H9 (cell line): ENCODE measurements around the gene MATK. TPM values are rescaled to one million over a fixed set of nuclear protein-coding genes. Genes with fewer than 3 reads are reported as not detected.

ENCODE experiments used
- DNase-seq: peaks from one replicate; pipeline ENCODE4 v3.0.0-alpha.2; 2017
- H2AFZ ChIP-seq: one replicate; pipeline ENCODE4 v1.6.1; 2013; ENCODE audit warnings: mild to moderate bottlenecking, low read length, control low read depth, moderate library complexity
- H2AK5ac ChIP-seq: 2 replicates; pipeline ENCODE4 v1.6.1; 2013; ENCODE audit warnings: low read length, control low read depth, mixed read lengths; ENCODE audit not compliant: insufficient read length
- H2BK120ac ChIP-seq: one replicate; pipeline ENCODE4 v1.6.1; 2013; ENCODE audit warnings: low read depth, mild to moderate bottlenecking, low read length, control low read depth, inconsistent platforms; ENCODE audit not compliant: poor library complexity, severe bottlenecking
- H2BK12ac ChIP-seq: 2 replicates; pipeline ENCODE4 v1.6.1; 2013; ENCODE audit warnings: low read length, control low read depth, mixed read lengths, low read depth; ENCODE audit not compliant: insufficient read length
- H2BK15ac ChIP-seq: 2 replicates; pipeline ENCODE4 v1.6.1; 2013; ENCODE audit warnings: low read depth, low read length, control low read depth
- H2BK20ac ChIP-seq: one replicate; pipeline ENCODE4 v1.6.1; 2013; ENCODE audit warnings: low read depth, mild to moderate bottlenecking, low read length, control low read depth, inconsistent platforms; ENCODE audit not compliant: poor library complexity, severe bottlenecking
- H2BK5ac ChIP-seq: 2 replicates; pipeline ENCODE4 v1.6.1; 2013; ENCODE audit warnings: low read length, control low read depth, mixed read lengths; ENCODE audit not compliant: insufficient read length
- H3K14ac ChIP-seq: 2 replicates; pipeline ENCODE4 v1.6.1; 2013; ENCODE audit warnings: low read length, control low read depth; ENCODE audit not compliant: insufficient read depth
- H3K18ac ChIP-seq: 2 replicates; pipeline ENCODE4 v1.6.1; 2013; ENCODE audit warnings: low read depth, mild to moderate bottlenecking, mixed read lengths, low read length, control low read depth; ENCODE audit not compliant: insufficient read length
- H3K23ac ChIP-seq: 2 replicates; pipeline ENCODE4 v1.6.1; 2013; ENCODE audit warnings: low read length, control low read depth, mixed read lengths, low read depth; ENCODE audit not compliant: insufficient read length
- H3K23me2 ChIP-seq: 2 replicates; pipeline ENCODE4 v1.6.1; 2013; ENCODE audit warnings: low read depth, mild to moderate bottlenecking, mixed read lengths, low read length, control low read depth; ENCODE audit not compliant: insufficient read length, poor library complexity, severe bottlenecking
- H3K27ac ChIP-seq: 2 replicates; pipeline ENCODE4 v1.5.1; 2013; ENCODE audit warnings: low read length, control low read depth, mixed read lengths, low read depth; ENCODE audit not compliant: insufficient read length
- H3K27me3 ChIP-seq: 2 replicates; pipeline ENCODE4 v1.6.1; 2013; ENCODE audit warnings: low read length, control low read depth, inconsistent platforms; ENCODE audit not compliant: insufficient read depth
- H3K4ac ChIP-seq: 2 replicates; pipeline ENCODE4 v1.6.1; 2013; ENCODE audit warnings: low read depth, mild to moderate bottlenecking, control low read depth, inconsistent platforms, low read length, moderate library complexity
- H3K4me1 ChIP-seq: 2 replicates; pipeline ENCODE4 v1.6.1; 2013; ENCODE audit warnings: low read length, control low read depth, inconsistent platforms; ENCODE audit not compliant: insufficient read depth
- H3K4me2 ChIP-seq: 2 replicates; pipeline ENCODE4 v1.6.1; 2013; ENCODE audit warnings: low read length, control low read depth, mixed read lengths; ENCODE audit not compliant: insufficient read length, insufficient read depth
- H3K56ac ChIP-seq: 2 replicates; pipeline ENCODE4 v1.6.1; 2013; ENCODE audit warnings: low read depth, mild to moderate bottlenecking, mixed read lengths, low read length, control low read depth; ENCODE audit not compliant: insufficient read length
- H3K79me1 ChIP-seq: 2 replicates; pipeline ENCODE4 v1.6.1; 2013; ENCODE audit warnings: low read depth, mild to moderate bottlenecking, moderate library complexity, low read length, control low read depth, inconsistent platforms; ENCODE audit not compliant: insufficient read depth, poor library complexity, severe bottlenecking
- H3K79me2 ChIP-seq: 2 replicates; pipeline ENCODE4 v1.6.1; 2013; ENCODE audit warnings: low read length, control low read depth, inconsistent platforms; ENCODE audit not compliant: insufficient read depth
- H3K9ac ChIP-seq: 2 replicates; pipeline ENCODE4 v1.6.1; 2013; ENCODE audit warnings: low read length, control low read depth, mixed read lengths; ENCODE audit not compliant: insufficient read length; ENCODE audit errors: extremely low read depth
- H3K9me3 ChIP-seq: one replicate; pipeline ENCODE4 v1.6.1; 2013; ENCODE audit warnings: low read depth, low read length, inconsistent platforms; ENCODE audit not compliant: control insufficient read depth
- H3T11ph ChIP-seq: one replicate; pipeline ENCODE4 v1.6.1; 2013; ENCODE audit warnings: mild to moderate bottlenecking, low read length, control low read depth, inconsistent platforms
- H4K20me1 ChIP-seq: one replicate; pipeline ENCODE4 v1.6.1; 2013; ENCODE audit not compliant: control insufficient read depth, insufficient read length, insufficient read depth
- H4K5ac ChIP-seq: 2 replicates; pipeline ENCODE4 v1.6.1; 2013; ENCODE audit warnings: low read depth, mild to moderate bottlenecking, mixed read lengths, low read length, control low read depth; ENCODE audit not compliant: insufficient read length
- H4K8ac ChIP-seq: replicated peaks from 2 replicates; pipeline ENCODE4 v1.6.1; 2013; ENCODE audit warnings: low read length, control low read depth, mixed read lengths, low read depth; ENCODE audit not compliant: insufficient read length
- H4K91ac ChIP-seq: 2 replicates; pipeline ENCODE4 v1.6.1; 2013; ENCODE audit warnings: low read depth, mild to moderate bottlenecking, moderate library complexity, mixed read lengths, low read length, control low read depth; ENCODE audit not compliant: insufficient read length
- H3K27ac Mint-ChIP-seq, 3 experiments: 2 replicates in 2 of 3; 3 replicates in 1 of 3; pipeline ENCODE4 v1.8.0; 2020 to 2021; ENCODE audit warnings: mixed read lengths in 3 of 3, mild to moderate bottlenecking in 1 of 3, moderate library complexity in 1 of 3
- H3K27me3 Mint-ChIP-seq: 2 replicates; pipeline ENCODE4 v1.8.0; 2021; ENCODE audit warnings: low read depth, mild to moderate bottlenecking, moderate library complexity, mixed read lengths
- H3K36me3 Mint-ChIP-seq, 3 experiments: 2 replicates in 2 of 3; 3 replicates in 1 of 3; pipeline ENCODE4 v1.8.0; 2020 to 2021; ENCODE audit warnings: low read depth in 3 of 3, mixed read lengths in 3 of 3; ENCODE audit not compliant: insufficient read depth in 1 of 3
- H3K4me1 Mint-ChIP-seq, 2 experiments: 2 replicates each; pipeline ENCODE4 v1.8.0; 2020; ENCODE audit warnings: mixed read lengths in 2 of 2
- H3K4me3 Mint-ChIP-seq, 2 experiments: 2 replicates in 1 of 2; 3 replicates in 1 of 2; pipeline ENCODE4 v1.8.0; 2020 to 2021; ENCODE audit warnings: mild to moderate bottlenecking in 2 of 2, mixed read lengths in 2 of 2, moderate library complexity in 1 of 2
- H3K9me3 Mint-ChIP-seq, 2 experiments: 2 replicates in 1 of 2; 3 replicates in 1 of 2; pipeline ENCODE4 v1.8.0; 2020; ENCODE audit warnings: mild to moderate bottlenecking in 2 of 2, mixed read lengths in 2 of 2, moderate library complexity in 1 of 2
- WGBS: extraction: QIAGEN DNeasy Blood & Tissue Kit; methylation state at CpG from one replicate; pipeline ENCODE4 v1.1.7; 2013; ENCODE audit warnings: missing lambda C conversion rate, low lambda C conversion rate, mixed read lengths; ENCODE audit not compliant: insufficient read length; ENCODE audit errors: extremely low coverage; 5-methylcytosine and 5-hydroxymethylcytosine counted together
- total RNA-seq: library from RNA; stranded (reverse); gene quantifications from 2 replicates; pipeline ENCODE4 v1.2.1, GENCODE V29; 2021
- TF ChIP-seq, protein P1 (sequence below): fragments of 200-600 bp; sonication (generic); conservative IDR thresholded peaks from 3 replicates; pipeline ENCODE4 v1.8.0; 2021; ENCODE audit warnings: antibody characterized with exemption, mild to moderate bottlenecking

The MATK gene
- total RNA-seq, 1 experiment from 2014 or later = 13.5 TPM

DNA sequence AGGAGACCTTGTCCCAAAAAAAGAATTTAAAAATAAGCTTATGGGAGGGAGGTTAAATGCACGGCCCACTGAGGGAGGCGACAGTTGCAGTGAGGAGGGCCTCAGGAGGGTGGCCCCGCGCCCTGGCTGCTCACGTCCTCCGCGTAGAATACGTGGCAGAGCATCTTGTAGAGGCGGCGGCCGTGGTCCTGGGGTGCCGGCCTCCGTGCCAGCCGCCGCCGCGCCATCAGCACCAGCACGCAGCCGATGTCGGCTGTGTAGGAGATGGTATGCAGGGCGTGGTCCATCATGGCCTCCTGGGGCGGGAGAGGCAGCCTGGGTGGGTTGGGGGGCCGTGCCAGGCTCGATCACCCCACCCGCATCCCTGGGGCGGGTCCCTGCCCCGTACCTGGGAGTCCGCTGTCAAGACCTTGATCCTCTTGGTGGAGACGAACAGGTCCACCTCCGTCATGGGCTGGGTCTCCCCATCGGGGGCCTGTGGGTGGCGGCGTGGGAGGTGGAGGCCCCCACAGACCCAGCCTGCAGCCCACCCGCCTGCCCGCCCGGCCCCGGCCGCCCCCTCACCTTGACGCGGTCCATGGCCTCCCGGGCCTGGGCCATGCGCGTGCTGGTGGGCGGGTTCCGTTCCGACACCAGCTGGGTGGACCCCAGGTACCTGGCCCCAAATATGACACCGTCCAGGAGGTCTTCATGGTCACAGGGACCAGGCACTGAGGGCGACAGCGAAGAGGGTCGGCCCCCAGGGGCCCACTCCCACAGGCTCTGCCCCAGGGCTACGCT, 32.4 kb downstream of the MATK start:
- H3K56ac ChIP-seq = no peak overlapping the region
- no peaks in the 10 kb centered on the region for H3K79me1 ChIP-seq
- H3K4me1 ChIP-seq = no peaks in the 10 kb centered on the region
- peaks cover 7 to 33% (median 32%) of the 10 kb centered on the region in 3 experiments; a peak in 6 of 7 replicates for H3K36me3 Mint-ChIP-seq
- H3K23me2 ChIP-seq = no peaks in the 10 kb centered on the region
- H3K4ac ChIP-seq = no peak overlapping the region
- H2BK120ac ChIP-seq = no peak overlapping the region
- H2AK5ac ChIP-seq = no peak overlapping the region
- DNase-seq = no peak
- no peaks in the 10 kb centered on the region for H3K27me3 ChIP-seq
- no peaks in the 10 kb centered on the region for H3K9me3 ChIP-seq
- H2BK5ac ChIP-seq = no peak overlapping the region
- no peaks in the 10 kb centered on the region for H4K20me1 ChIP-seq
- no peak overlapping the region for H3K27ac Mint-ChIP-seq
- no peak overlapping the region for H4K8ac ChIP-seq
- no peak overlapping the region for H3K27ac ChIP-seq
- H3K79me2 ChIP-seq = no peaks in the 10 kb centered on the region
- H2BK15ac ChIP-seq = no peak overlapping the region
- H3K23ac ChIP-seq = no peak overlapping the region
- H2BK20ac ChIP-seq = no peak overlapping the region
- H3K27me3 Mint-ChIP-seq = no peaks in the 10 kb centered on the region
- no peak overlapping the region for H3K4me3 Mint-ChIP-seq
- TF ChIP-seq, protein P1, sequence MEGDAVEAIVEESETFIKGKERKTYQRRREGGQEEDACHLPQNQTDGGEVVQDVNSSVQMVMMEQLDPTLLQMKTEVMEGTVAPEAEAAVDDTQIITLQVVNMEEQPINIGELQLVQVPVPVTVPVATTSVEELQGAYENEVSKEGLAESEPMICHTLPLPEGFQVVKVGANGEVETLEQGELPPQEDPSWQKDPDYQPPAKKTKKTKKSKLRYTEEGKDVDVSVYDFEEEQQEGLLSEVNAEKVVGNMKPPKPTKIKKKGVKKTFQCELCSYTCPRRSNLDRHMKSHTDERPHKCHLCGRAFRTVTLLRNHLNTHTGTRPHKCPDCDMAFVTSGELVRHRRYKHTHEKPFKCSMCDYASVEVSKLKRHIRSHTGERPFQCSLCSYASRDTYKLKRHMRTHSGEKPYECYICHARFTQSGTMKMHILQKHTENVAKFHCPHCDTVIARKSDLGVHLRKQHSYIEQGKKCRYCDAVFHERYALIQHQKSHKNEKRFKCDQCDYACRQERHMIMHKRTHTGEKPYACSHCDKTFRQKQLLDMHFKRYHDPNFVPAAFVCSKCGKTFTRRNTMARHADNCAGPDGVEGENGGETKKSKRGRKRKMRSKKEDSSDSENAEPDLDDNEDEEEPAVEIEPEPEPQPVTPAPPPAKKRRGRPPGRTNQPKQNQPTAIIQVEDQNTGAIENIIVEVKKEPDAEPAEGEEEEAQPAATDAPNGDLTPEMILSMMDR = no peak
- H3K14ac ChIP-seq = no peak overlapping the region
- no peak overlapping the region for H4K91ac ChIP-seq
- no peak overlapping the region for H3K18ac ChIP-seq
- H3K4me1 Mint-ChIP-seq = no peaks in the 10 kb centered on the region
- no CpG with 5 or more reads among the region's 51 CpGs for WGBS
- no peak overlapping the region for H3T11ph ChIP-seq
- no peak overlapping the region for H2AFZ ChIP-seq
- H3K4me2 ChIP-seq = no peak overlapping the region
- H4K5ac ChIP-seq = no peak overlapping the region
- no peaks in the 10 kb centered on the region for H3K9me3 Mint-ChIP-seq
- no peak overlapping the region for H2BK12ac ChIP-seq
- no peak overlapping the region for H3K9ac ChIP-seq
